GM10847 (cell line): ENCODE measurements around the gene FPR3.

Source experiments
- POLR2A ChIP-seq: IDR thresholded peaks from 2 replicates; pipeline ENCODE4 v1.6.1; 2011; ENCODE audit not compliant: insufficient read length; ENCODE audit errors: extremely low read depth

The FPR3 gene

DNA sequence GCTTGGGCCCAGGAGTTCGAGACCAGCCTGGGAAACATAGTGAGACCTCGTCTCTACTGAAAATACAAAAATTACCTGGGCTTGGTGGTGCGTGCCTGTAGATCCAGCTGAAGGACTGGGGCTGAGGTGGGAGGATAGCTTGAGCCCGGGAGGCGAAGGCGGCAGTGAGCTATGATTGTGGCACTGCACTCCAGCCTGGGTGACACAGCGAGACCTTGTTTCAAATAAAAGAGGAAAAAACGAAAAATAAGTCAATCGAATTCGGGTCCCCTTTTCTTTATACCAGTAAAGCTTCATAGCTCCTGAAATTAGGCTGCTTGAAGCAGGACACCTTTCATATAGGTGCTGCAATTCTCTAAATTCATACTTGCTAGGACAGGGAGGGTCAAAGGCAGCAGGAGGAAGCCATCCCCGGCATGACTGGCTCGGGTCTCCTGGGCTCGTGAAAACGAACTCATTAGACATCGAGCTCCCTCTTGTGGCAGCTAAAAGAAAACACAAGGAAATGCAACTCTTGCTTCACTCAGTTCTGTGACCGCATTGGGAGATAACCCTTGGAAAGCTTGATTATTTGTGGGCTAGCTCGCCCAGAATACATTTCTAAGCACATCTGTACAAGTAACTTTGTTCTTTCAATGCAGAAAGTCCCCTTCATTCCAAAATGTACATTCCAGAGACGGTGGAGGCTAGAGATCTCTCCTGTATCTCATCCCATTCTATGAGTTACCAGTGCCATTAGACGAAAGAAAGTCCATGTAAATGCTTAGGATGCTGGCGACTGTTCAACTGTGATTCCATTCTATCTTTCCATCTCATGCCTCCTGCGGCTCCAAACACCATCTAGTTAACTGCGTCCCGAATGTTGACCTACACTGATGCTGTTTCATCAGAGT lies 17.1 kb upstream of the FPR3 start:
- no peak for TF ChIP-seq POLR2A

DNA sequence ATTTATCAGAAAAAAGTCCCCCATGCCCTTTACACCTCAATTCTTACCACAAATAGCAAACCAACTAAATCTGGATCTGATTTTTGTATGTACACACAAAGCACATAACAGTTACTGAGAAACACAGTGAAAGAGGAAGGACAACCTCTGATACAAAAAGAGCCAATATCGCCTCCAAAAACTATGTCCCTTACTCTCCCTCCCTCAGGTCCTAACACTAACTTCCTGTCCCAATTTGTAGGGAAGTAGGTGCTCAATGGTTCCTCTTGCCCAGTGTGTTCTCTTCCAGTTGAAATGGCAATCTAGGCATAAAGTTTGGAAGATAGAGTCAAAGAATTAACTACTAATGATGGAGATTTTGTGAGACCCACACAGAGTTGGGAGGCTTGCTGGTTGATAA lies 15.8 kb upstream of the FPR3 start:
- TF ChIP-seq POLR2A: no peak

- no peak for TF ChIP-seq POLR2A
Observed at GRCh38 chr19:51779703-51780102, 15.3 kb upstream of the FPR3 start.

- TF ChIP-seq POLR2A: no peak
Observed at GRCh38 chr19:51780270-51780669, 14.7 kb upstream of the FPR3 start.

DNA sequence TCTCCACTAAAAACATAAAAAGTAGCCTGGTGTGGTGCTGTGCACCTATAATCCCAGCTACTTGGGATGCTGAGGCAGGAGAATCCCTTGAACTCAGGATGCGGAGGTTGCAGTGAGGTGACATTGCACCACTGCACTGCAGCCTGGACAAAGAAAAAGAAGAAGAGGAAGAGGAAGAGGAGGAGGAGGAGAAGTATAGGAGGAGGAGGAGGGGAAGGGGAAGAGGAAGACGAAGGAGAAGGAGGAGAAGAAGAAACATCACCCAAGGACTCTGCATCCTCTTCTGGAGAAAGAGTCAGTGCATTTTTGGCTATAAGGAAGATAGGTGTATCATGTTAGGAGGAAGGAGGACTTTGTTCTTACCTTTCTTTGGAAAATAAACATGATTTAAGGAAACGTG lies 13.0 kb upstream of the FPR3 start:
- TF ChIP-seq POLR2A: no peak

DNA sequence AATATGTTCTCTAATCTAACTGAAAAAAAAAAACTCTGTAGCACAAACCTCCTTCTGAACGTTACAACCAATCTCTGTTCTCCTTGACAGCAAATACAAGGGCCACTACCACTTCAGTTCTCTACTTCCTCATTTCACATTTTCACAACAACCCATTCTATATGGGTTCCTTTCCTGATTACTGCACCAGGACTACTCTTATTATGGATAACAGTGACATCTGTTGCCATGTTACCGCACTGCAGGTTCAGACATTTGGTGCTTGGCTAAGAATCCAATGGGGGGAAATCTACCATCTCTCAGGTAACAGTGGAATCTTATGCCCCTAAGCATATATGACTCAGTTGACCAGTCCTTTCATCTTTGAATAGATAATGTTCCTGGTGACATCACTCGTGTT lies 11.6 kb upstream of the FPR3 start:
- no peak for TF ChIP-seq POLR2A

DNA sequence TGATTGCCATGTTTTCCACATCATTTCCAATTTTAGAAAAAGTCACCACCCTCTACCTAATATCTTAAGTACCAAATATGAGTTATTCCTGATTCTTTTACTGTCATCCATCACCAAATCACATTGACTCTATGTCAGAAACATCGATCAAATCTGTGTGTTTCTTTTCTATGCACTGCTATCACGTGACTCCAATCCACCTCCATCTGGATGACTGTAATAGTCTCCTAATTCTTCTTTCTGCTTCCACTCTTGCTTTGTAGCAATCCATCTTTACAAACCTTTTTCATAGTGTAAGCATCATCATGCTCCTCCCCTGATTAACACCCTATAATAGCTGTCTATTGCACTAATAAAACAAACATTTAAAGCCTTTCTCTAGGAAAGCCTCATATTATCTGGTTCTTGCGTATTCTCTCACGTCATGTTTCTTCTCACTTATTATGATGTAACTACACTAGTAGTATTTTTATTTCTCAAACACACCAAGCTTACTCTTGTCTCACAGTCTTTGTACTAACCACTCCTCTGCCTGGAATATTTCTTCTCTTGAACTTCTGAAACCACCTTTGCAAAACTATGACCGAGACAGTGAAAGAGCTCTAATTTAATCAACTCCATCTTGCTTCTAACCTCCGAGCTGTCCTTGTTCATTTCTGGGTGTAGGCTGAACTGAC lies 10.7 kb upstream of the FPR3 start:
- no peak for TF ChIP-seq POLR2A

DNA sequence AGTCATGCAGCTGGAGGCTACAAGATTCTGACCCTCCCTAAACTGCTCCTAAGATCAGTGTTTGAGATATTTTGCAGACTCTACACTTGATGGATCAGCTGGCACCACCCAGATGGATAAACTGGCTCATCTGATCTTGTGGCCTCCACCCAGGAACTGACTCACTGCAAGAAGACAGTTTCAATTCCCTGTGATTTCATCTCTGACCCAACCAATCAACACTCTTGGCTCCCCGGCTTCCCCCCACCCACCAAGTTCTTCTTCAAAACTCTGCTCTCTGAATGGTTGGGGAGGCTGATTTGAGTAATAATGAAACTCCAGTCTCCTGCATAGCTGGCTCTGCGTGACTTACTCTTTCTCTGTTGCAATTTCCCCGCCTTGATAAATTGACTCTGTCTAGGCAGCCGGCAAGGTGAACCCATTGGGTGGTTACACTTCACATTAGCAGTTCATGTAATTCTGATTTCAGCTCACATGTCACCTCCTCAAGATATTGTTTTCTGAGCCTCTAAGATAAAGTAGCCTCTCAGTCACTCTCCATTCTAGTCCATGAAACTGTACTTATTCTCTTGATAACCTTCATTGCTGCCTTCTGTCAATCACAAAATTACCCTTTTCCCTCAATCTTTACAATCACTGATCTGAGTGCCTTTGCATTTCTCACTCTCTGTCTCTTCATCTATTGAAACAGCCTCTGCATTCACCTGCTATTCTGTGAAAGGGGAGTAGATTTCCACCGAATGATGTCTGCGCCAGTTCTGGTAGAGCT lies 9.9 kb upstream of the FPR3 start:
- TF ChIP-seq POLR2A: no peak

GRCh38 chr19:51786646-51787494 lies 8.1 kb upstream of the FPR3 start:
- no peak for TF ChIP-seq POLR2A

DNA sequence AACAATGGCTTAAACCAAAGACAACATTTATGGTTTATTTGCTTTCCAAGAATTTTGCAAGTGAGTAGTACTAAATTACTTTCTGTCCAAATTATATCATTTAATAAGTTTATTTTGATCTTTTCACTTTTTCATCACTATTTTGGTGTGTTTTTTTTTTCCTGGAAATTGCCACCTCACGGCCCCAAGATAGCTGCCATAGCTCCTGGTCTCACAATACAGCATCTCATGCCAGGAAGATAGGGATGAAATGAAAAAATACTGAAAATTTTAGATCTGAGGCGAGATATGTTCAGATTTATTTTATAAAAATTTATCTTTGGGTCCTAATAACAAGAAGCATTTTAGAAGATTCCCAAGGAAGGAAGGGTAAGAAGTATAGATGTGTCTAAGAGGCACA lies 6.9 kb upstream of the FPR3 start:
- no peak for TF ChIP-seq POLR2A

GRCh38 chr19:51789061-51789795 lies 5.7 kb upstream of the FPR3 start:
- TF ChIP-seq POLR2A: no peak

- no peak for TF ChIP-seq POLR2A
Observed at GRCh38 chr19:51792932-51793331, 2.0 kb upstream of the FPR3 start.

GRCh38 chr19:51793994-51794393 lies 963 bp upstream of the FPR3 start:
- no peak for TF ChIP-seq POLR2A

GRCh38 chr19:51796195-51796679 lies 1.3 kb downstream of the FPR3 start:
- no peak for TF ChIP-seq POLR2A
